Activated T-helper 17 cell treated with anti-CD3 and anti-CD28 coated beads, Interleukin-2, amount 50 U/mL, for 72 hours (primary cell): ENCODE measurements around the gene XRCC6. TPM values are rescaled to one million over a fixed set of nuclear protein-coding genes. Genes with fewer than 3 reads are reported as not detected.

Source experiments
- ATAC-seq: fragments of 150-1000 bp; cut with Tn5 transposase; replicated peaks from 2 replicates; pipeline ENCODE4 v1.10.0; 2021; ENCODE audit warnings: mild to moderate bottlenecking, moderate library complexity
- H3K27ac Mint-ChIP-seq: one replicate; pipeline ENCODE4 v1.8.0; 2022; ENCODE audit warnings: mixed read lengths
- H3K27me3 Mint-ChIP-seq: one replicate; pipeline ENCODE4 v1.8.0; 2022; ENCODE audit warnings: mixed read lengths
- H3K36me3 Mint-ChIP-seq: one replicate; pipeline ENCODE4 v1.8.0; 2022; ENCODE audit warnings: low read depth, mild to moderate bottlenecking, mixed read lengths
- H3K4me1 Mint-ChIP-seq: one replicate; pipeline ENCODE4 v1.8.0; 2022; ENCODE audit warnings: mixed read lengths
- H3K4me3 Mint-ChIP-seq: one replicate; pipeline ENCODE4 v1.8.0; 2022; ENCODE audit warnings: mild to moderate bottlenecking, mixed read lengths
- H3K9me3 Mint-ChIP-seq: one replicate; pipeline ENCODE4 v1.8.0; 2022; ENCODE audit warnings: mixed read lengths
- total RNA-seq, 2 donors: library from RNA; stranded (reverse); gene quantifications; one replicate each; pipeline ENCODE4 v1.2.3, GENCODE V29; 2022

XRCC6 gene
- total RNA-seq, 2 donors from 2014 or later: 237 to 428 TPM

GRCh38 chr22:41699264-41700107 is 78.4 kb downstream of the XRCC6 start, which contains the start of gene MEI1:
Gene MEI1, plus strand, starts transcription at chr22:41699503. Its CDS starts 36 bp downstream, at chr22:41699539.
- Mint-ChIP-seq H3K4me1 (peaks cover 9% of the 10 kb centered on the region), H3K9me3 (no peaks in the 10 kb centered on the region), H3K4me3 (peak within 1 kb of the TSS; percentile 47), H3K27me3 (no peaks in the 10 kb centered on the region), H3K27ac (peak within 1 kb of the TSS; percentile 5), H3K36me3 (peaks cover 4% of the 10 kb centered on the region)
- ATAC-seq: peak; percentile 65

GRCh38 chr22:41700108-41700364 is 78.9 kb downstream of the XRCC6 start:
- ATAC-seq: no peak
- H3K27me3 Mint-ChIP-seq: no peaks in the 10 kb centered on the region
- H3K9me3 Mint-ChIP-seq: no peaks in the 10 kb centered on the region
- H3K36me3 Mint-ChIP-seq: peaks cover 4% of the 10 kb centered on the region
- no peak overlapping the region for H3K27ac Mint-ChIP-seq
- H3K4me3 Mint-ChIP-seq: no peak overlapping the region
- H3K4me1 Mint-ChIP-seq: peaks cover 9% of the 10 kb centered on the region

GRCh38 chr22:41702763-41703162 is 81.7 kb downstream of the XRCC6 start:
- no peaks in the 10 kb centered on the region for H3K9me3 Mint-ChIP-seq
- no peak overlapping the region for H3K27ac Mint-ChIP-seq
- H3K4me1 Mint-ChIP-seq: peaks cover 4% of the 10 kb centered on the region
- H3K36me3 Mint-ChIP-seq: peaks cover 4% of the 10 kb centered on the region
- H3K4me3 Mint-ChIP-seq: no peak overlapping the region
- no peaks in the 10 kb centered on the region for H3K27me3 Mint-ChIP-seq
- no peak for ATAC-seq

GRCh38 chr22:41709341-41709740 is 88.2 kb downstream of the XRCC6 start:
- no peak for ATAC-seq

GRCh38 chr22:41713004-41713403 is 91.9 kb downstream of the XRCC6 start:
- Mint-ChIP-seq H3K36me3 (no peaks in the 10 kb centered on the region), H3K4me3 (no peak overlapping the region), H3K9me3 (no peaks in the 10 kb centered on the region), H3K27me3 (no peaks in the 10 kb centered on the region), H3K4me1 (no peaks in the 10 kb centered on the region), H3K27ac (no peak overlapping the region)
- ATAC-seq: no peak

More at GRCh38 chr22:41709341-41709740, 88.2 kb downstream of the XRCC6 start:
- H3K36me3 Mint-ChIP-seq: no peaks in the 10 kb centered on the region
- no peak overlapping the region for H3K27ac Mint-ChIP-seq
- no peaks in the 10 kb centered on the region for H3K4me1 Mint-ChIP-seq
- no peak overlapping the region for H3K4me3 Mint-ChIP-seq
- no peaks in the 10 kb centered on the region for H3K27me3 Mint-ChIP-seq
- H3K9me3 Mint-ChIP-seq: no peaks in the 10 kb centered on the region

Other genes with a start within 250 kb of the XRCC6 start
- gene TEF, start 239.4 kb upstream of the XRCC6 start, total RNA-seq: 1 to 10 TPM; 2.4 to 4.0 TPM
- gene TOB2, start 174.5 kb upstream of the XRCC6 start, total RNA-seq: 10 to 100 TPM; 38.5 to 40.8 TPM
- 10 to 100 TPM; 34.3 to 92.0 TPM for gene PHF5A, start 152.6 kb upstream of the XRCC6 start, total RNA-seq
- gene ACO2, start 152.2 kb upstream of the XRCC6 start, total RNA-seq: 100 to 1,000 TPM in 1 of 2 donors, 10 to 100 TPM in 1; 67.8 to 106 TPM
- gene POLR3H, start 76.8 kb upstream of the XRCC6 start, total RNA-seq: 10 to 100 TPM; 19.5 to 58.2 TPM
- gene CSDC2, start 60.3 kb upstream of the XRCC6 start, total RNA-seq: not detected
- 10 to 100 TPM; 41.0 to 54.7 TPM for gene PMM1, start 31.5 kb upstream of the XRCC6 start, total RNA-seq
- 10 to 100 TPM; 31.1 to 60.3 TPM for gene DESI1, start 252 bp upstream of the XRCC6 start, total RNA-seq
- 100 to 1,000 TPM; 175 to 256 TPM for gene SNU13, start 67.6 kb downstream of the XRCC6 start, total RNA-seq
- 10 to 100 TPM; 39.8 to 40.1 TPM for gene MEI1, start 78.2 kb downstream of the XRCC6 start, total RNA-seq
- 10 to 100 TPM; 21.6 to 22.3 TPM for gene CCDC134, start 179.4 kb downstream of the XRCC6 start, total RNA-seq
- 100 to 1,000 TPM; 126 to 162 TPM for gene SREBF2, start 211.8 kb downstream of the XRCC6 start, total RNA-seq